Body of pancreas (tissue), 4 donors: ENCODE results near the gene PANX2. TPM values are rescaled to one million over a fixed set of nuclear protein-coding genes. Genes with fewer than 3 reads are reported as not detected.

Source experiments
- ATAC-seq: fragments of 150-250 bp; one replicate; pipeline ENCODE4 v1.9.1; 2016
- DNase-seq, 4 donors: peaks; one replicate each; pipeline ENCODE4 v3.0.0-alpha.2; 2019
- H3K27ac ChIP-seq, 4 donors: fragments of 200-600 bp; sonication (generic); 1 replicate in 3 of 4; 2 replicates in 1 of 4; pipeline versions ENCODE4 v1.5.1 to v1.6.1; 2016 to 2019; ENCODE audit warnings: mild to moderate bottlenecking in 1 of 4, mixed read lengths in 1 of 4, moderate library complexity in 1 of 4
- H3K27me3 ChIP-seq, 2 donors: fragments of 200-600 bp; sonication (generic); one replicate each; pipeline ENCODE4 v1.6.0; 2016; ENCODE audit warnings: mild to moderate bottlenecking in 1 of 2
- H3K36me3 ChIP-seq, 2 donors: fragments of 200-600 bp; sonication (generic); replicated peaks in 1 of 2; 2 replicates each; pipeline ENCODE4 v1.5.1; 2016; ENCODE audit warnings: low read depth in 2 of 2; ENCODE audit not compliant: insufficient read depth in 1 of 2
- H3K4me1 ChIP-seq: fragments of 200-600 bp; sonication (generic); one replicate; pipeline ENCODE4 v1.6.0; 2016
- H3K4me3 ChIP-seq, 2 donors: fragments of 200-600 bp; sonication (generic); 1 replicate in 1 of 2; 2 replicates in 1 of 2; pipeline ENCODE4 v1.5.1; 2016 to 2019
- H3K9me3 ChIP-seq, 3 donors: fragments of 200-600 bp; sonication (generic); 1 replicate in 2 of 3; 2 replicates in 1 of 3; pipeline ENCODE4 v1.5.1; 2016
- POLR2A ChIP-seq, 3 donors: fragments of 450-650 bp; IDR thresholded peaks; one replicate each; pipeline ENCODE4 v1.6.1; 2016; ENCODE audit warnings: antibody characterized with exemption in 3 of 3, mild to moderate bottlenecking in 2 of 3
- WGBS, 2 donors: methylation state at CpG; one replicate each; pipeline ENCODE4 v1.1.5; 2017; 5-methylcytosine and 5-hydroxymethylcytosine counted together
- intact Hi-C: fragments of 100-400 bp; cut with DNase I; formaldehyde crosslinking; loops from one replicate; pipeline ENCODE4 v1.15.1; 2023
- total RNA-seq, 2 donors: library from RNA; depleted of rRNA; stranded (reverse); fragments of >200 nt; gene quantifications; one replicate each; pipeline ENCODE4 v1.1.0, GENCODE V29; 2016
- TF ChIP-seq, protein P1 (sequence below), 7 experiments: fragments of 450-650 bp in 4 of 7; fragments of 200-600 bp in 3 of 7; sonication (generic) in 3 of 7; IDR thresholded peaks; one replicate each; pipeline ENCODE4 v1.5.1; 2016 to 2019; ENCODE audit warnings: antibody characterized with exemption in 7 of 7

The PANX2 gene
- total RNA-seq, 2 donors from 2014 or later = 0.33 to 3.1 TPM

GRCh38 chr22:50186761-50187523 lies 16.4 kb downstream of the PANX2 start:
- TF ChIP-seq, protein P1, sequence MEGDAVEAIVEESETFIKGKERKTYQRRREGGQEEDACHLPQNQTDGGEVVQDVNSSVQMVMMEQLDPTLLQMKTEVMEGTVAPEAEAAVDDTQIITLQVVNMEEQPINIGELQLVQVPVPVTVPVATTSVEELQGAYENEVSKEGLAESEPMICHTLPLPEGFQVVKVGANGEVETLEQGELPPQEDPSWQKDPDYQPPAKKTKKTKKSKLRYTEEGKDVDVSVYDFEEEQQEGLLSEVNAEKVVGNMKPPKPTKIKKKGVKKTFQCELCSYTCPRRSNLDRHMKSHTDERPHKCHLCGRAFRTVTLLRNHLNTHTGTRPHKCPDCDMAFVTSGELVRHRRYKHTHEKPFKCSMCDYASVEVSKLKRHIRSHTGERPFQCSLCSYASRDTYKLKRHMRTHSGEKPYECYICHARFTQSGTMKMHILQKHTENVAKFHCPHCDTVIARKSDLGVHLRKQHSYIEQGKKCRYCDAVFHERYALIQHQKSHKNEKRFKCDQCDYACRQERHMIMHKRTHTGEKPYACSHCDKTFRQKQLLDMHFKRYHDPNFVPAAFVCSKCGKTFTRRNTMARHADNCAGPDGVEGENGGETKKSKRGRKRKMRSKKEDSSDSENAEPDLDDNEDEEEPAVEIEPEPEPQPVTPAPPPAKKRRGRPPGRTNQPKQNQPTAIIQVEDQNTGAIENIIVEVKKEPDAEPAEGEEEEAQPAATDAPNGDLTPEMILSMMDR (IDR thresholded peaks at IDR 0.05) = no peak
- TF ChIP-seq POLR2A (IDR thresholded peaks at IDR 0.05) = peak in 2 of 3 donors; percentile 11 to 45
- WGBS, 2 donors = 27 to 41% methylated on average over 12 to 26 of the region's 26 CpGs
- Histone ChIP-seq H3K4me3 (peak overlapping the region; percentile 67 to 87), H3K27me3 (no peaks in the 10 kb centered on the region), H3K27ac (peak overlapping the region; percentile 71 to 77 (median 74)), H3K9me3 (no peaks in the 10 kb centered on the region), H3K4me1 (peaks cover 84% of the 10 kb centered on the region), H3K36me3 (no peaks in the 10 kb centered on the region)
- DNase-seq (peak in 1 of 4 donors; percentile 56), ATAC-seq (no peak)
- intact Hi-C loops = no loop called here

DNA sequence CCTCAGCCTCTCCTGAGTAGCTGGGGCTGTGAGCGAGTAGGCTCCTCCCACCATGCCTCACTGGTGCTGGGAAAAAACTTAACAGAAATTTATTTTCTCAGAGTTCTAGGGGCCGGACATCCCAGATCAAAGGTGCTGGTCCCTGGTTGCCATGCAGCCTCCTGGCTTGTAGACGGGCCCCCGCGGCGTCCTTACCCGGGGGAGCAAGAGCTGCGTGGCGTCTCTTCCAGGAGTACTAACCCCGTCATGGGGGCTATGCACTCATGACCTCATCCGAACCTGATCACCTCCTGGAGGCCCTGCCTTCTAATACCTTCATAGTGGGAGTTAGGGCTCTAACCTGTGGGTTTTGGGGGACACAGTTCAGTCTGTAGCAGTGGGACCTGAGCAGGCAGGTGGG lies 17.8 kb downstream of the PANX2 start:
- intact Hi-C loops = no loop called here
- WGBS, 2 donors = 93 to 94% methylated on average over 11 of the region's 11 CpGs
- no peak overlapping the region for H3K4me3 ChIP-seq
- DNase-seq (peak in 1 of 4 donors; percentile 12), ATAC-seq (no peak)
- no peak for TF ChIP-seq POLR2A (IDR thresholded peaks at IDR 0.05)
- TF ChIP-seq, protein P1 (IDR thresholded peaks at IDR 0.05) = no peak
- no peaks in the 10 kb centered on the region for H3K36me3 ChIP-seq
- H3K9me3 ChIP-seq = no peaks in the 10 kb centered on the region
- peak overlapping the region in 1 of 4 donors; percentile 78 for H3K27ac ChIP-seq
- no peaks in the 10 kb centered on the region for H3K27me3 ChIP-seq
- H3K4me1 ChIP-seq = peaks cover 84% of the 10 kb centered on the region

- ATAC-seq (no peak), DNase-seq (peak; percentile 78 to 91 (median 84))
- H3K4me1 ChIP-seq = peaks cover 84% of the 10 kb centered on the region
- intact Hi-C loops = no loop called here
- H3K9me3 ChIP-seq = no peaks in the 10 kb centered on the region
- H3K4me3 ChIP-seq = no peak overlapping the region
- no peaks in the 10 kb centered on the region for H3K36me3 ChIP-seq
- TF ChIP-seq, protein P1 (IDR thresholded peaks at IDR 0.05) = no peak
- no peak for TF ChIP-seq POLR2A (IDR thresholded peaks at IDR 0.05)
- H3K27me3 ChIP-seq = no peaks in the 10 kb centered on the region
- H3K27ac ChIP-seq = peak overlapping the region; percentile 78 to 88 (median 85)
- 43 to 54% methylated on average over 8 to 20 of the region's 20 CpGs for WGBS, 2 donors
Measured at GRCh38 chr22:50189184-50189848, 18.8 kb downstream of the PANX2 start.

- ATAC-seq = no peak
- DNase-seq = no peak
- no peak for TF ChIP-seq POLR2A (IDR thresholded peaks at IDR 0.05)
- TF ChIP-seq, protein P1 (IDR thresholded peaks at IDR 0.05) = no peak
- H3K27me3 ChIP-seq = no peaks in the 10 kb centered on the region
- H3K4me1 ChIP-seq = peaks cover 79% of the 10 kb centered on the region
- no peaks in the 10 kb centered on the region for H3K36me3 ChIP-seq
- no peaks in the 10 kb centered on the region for H3K9me3 ChIP-seq
- peak overlapping the region; percentile 78 to 88 (median 85) for H3K27ac ChIP-seq
- intact Hi-C loops = no loop called here
- 23% methylated on average over 4 of the region's 4 CpGs; no CpG with 5 or more reads in 1 of the 2 donors for WGBS, 2 donors
- no peak overlapping the region for H3K4me3 ChIP-seq
Measured at GRCh38 chr22:50189849-50190181, 19.3 kb downstream of the PANX2 start.
